Measurements from ENCODE around the gene PLN.

DNA sequence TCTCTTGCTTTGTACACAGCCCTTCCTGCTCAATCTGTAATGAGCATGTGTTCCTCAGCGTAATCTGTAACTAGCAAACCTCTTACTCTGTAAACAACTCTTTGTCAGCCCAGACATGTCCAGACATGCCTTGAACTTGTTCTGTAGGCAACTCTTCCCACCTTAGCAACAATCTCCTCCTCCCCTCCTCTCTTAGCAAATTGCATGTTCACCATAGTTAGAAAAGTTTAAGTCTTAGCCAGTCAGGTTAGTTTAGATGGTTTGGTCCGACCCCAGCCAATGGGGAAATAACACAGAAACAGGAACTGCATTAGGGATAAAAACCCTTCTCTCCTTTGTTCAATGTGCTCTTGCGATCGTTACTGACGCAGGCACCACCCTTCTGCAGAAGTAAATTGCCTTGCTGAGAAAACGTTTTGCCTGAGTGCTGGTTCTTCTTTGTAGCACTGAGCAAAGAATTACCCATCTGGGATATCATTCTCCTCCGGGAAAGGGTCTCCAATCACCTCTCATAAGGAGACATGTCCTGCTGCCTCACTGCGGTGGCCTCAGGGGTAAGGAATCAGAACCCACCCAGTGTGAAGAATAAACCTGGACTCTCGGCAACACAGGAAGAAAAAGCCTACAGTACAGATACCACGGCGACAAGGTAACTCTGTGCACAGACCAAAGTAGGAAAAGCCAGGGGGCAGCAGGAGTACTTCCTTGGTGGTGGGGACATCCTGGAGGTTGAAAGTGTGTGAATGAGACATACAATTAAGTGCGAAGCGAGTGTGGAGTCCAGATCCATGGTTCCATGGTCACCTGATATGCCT lies 26.2 kb downstream of the PLN start:
- TF ChIP-seq, protein P1, sequence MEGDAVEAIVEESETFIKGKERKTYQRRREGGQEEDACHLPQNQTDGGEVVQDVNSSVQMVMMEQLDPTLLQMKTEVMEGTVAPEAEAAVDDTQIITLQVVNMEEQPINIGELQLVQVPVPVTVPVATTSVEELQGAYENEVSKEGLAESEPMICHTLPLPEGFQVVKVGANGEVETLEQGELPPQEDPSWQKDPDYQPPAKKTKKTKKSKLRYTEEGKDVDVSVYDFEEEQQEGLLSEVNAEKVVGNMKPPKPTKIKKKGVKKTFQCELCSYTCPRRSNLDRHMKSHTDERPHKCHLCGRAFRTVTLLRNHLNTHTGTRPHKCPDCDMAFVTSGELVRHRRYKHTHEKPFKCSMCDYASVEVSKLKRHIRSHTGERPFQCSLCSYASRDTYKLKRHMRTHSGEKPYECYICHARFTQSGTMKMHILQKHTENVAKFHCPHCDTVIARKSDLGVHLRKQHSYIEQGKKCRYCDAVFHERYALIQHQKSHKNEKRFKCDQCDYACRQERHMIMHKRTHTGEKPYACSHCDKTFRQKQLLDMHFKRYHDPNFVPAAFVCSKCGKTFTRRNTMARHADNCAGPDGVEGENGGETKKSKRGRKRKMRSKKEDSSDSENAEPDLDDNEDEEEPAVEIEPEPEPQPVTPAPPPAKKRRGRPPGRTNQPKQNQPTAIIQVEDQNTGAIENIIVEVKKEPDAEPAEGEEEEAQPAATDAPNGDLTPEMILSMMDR (IDR thresholded peaks at IDR 0.05) = no peak
- TF ChIP-seq ZFX (IDR thresholded peaks at IDR 0.05; ENCODE audit: borderline replicate concordance) = no peak
